NK-92 (cell line): ENCODE measurements around the gene SPRYD3.

Experiments
- DNase-seq: peaks from one replicate; lab custom pipeline; 2025; ENCODE audit not compliant: unreplicated experiment; lab: John Stamatoyannopoulos, UW

Gene SPRYD3

GRCh38 chr12:53063708-53064612, 15.2 kb downstream of the SPRYD3 start:
- DNase-seq = no peak

- DNase-seq = no peak
Measured at GRCh38 chr12:53062977-53063707, 16.0 kb downstream of the SPRYD3 start.

DNA sequence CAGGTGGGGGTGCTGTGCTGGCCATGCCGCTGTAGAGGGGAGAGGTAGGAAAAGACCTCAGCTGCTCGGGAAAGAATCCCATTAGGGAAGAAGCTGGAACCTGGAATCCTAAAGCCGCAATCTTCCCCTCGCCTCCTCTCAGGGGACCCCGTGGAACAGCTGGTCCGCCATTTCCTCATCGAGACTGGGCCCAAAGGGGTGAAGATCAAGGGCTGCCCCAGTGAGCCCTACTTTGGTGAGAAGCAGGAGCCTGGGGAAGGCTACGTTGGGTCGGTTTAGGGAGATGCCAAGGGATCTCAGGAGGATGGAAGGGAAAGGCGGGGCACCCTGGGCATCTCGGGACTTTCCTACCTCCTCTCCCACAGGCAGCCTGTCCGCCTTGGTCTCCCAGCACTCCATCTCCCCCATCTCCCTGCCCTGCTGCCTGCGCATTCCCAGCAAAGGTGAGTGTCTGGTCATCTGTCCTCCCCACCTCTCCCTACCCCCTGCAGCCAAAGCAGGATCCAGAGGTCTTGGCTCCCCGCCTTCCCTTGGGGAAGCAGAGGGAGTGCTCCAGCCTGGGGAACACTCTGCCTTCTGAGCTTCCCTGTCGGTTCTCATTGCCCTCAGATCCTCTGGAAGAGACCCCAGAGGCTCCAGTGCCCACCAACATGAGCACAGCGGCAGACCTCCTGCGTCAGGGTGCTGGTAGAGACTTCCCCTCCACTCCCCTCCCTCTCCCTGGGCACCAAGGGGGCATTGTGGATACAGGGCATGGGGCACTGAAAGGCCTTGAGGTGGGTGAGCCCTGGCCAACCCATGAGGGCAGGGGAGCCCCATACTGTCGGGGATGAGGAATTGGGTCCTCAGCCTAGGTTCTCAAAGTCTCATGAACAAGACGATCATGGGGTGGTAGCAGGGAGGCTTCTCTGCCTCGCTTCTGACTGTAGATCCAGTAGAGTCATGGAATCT, 16.9 kb downstream of the SPRYD3 start:
- no peak for DNase-seq

DNA sequence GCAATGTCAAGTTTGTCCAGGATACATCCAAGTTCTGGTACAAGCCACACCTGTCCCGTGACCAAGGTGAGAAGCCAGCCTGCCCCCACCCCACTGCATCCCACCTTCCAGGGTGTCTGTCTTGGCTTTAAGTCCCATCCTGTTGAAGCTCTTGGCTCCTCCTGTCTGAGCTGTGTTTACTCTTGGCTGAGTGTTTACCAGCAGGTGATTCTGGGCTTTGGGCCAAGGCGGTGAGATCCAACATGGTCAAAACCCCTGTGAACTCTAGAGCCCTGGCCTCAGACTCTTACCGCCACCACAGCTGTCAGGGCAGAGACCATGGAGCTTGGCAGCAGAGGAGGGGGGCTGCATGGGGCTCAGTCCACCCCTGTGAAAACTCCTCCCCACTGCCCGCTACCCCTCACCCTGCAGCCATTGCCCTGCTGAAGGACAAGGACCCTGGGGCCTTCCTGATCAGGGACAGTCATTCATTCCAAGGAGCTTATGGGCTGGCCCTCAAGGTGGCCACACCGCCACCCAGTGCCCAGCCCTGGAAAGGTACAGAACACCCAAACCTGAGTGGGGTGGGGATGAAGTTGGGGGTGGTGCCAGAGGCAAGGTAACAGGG, 17.7 kb downstream of the SPRYD3 start:
- no peak for DNase-seq

- DNase-seq = no peak
Measured at GRCh38 chr12:53060721-53061276, 18.4 kb downstream of the SPRYD3 start.

GRCh38 chr12:53060064-53060720, 19.0 kb downstream of the SPRYD3 start:
- no peak for DNase-seq

GRCh38 chr12:53059434-53060063, 19.6 kb downstream of the SPRYD3 start:
- no peak for DNase-seq

GRCh38 chr12:53058674-53059433, 20.3 kb downstream of the SPRYD3 start:
- no peak for DNase-seq

- no peak for DNase-seq
Measured at GRCh38 chr12:53057816-53058500, 21.2 kb downstream of the SPRYD3 start.

DNA sequence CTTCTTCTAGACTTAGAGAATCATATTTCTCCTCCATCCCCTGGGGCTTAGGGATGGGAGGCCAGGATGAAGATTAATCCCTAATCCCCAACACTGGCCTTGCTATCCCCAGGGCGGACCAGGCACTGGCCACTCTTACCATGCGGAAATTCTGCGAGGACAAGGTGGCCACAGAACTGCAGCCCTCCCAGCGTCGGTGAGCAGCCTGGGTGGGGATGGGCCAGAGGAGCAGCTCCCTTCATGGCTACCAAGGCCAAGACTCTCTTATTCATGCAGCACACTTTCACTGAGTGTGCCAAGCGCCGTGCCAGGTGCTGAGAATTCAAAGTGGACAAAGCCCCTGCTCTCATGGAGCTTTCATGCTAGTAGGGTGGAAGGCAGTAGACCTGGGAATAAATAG, 22.3 kb downstream of the SPRYD3 start:
- no peak for DNase-seq

- DNase-seq = no peak
Measured at GRCh38 chr12:53056296-53056695, 22.9 kb downstream of the SPRYD3 start.

- DNase-seq = no peak
Measured at GRCh38 chr12:53055471-53056266, 23.5 kb downstream of the SPRYD3 start.

DNA sequence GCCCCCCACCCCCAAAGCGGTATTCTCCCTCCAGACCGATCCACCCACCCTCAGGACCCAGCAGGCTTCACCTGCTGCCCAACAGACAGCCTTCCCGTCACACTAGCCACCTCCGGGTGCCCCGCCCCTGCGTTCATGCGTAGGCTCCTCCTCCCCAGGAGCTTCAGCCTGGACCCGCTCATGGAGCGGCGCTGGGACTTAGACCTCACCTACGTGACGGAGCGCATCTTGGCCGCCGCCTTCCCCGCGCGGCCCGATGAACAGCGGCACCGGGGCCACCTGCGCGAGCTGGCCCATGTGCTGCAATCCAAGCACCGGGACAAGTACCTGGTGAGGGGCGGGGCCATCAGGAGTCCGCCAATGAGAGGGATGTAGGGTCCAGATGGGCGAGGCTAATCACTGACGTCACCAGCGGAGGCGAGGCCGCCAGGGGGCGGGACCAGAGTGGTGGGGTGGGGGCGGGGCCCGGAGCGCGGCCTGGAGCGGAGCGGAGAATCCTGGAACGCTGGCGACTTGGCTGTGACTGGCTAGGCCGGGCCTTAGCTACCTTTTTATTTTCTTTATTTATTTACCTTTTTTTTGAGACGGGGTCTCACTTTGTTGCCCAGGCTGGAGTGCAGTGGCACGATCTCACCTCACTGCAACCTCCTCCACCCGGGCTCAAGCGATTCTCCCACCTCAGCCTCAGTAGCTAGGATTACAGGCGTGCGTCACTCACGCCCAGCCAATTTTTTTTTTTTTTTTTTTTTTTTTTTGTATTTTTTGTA, 24.9 kb downstream of the SPRYD3 start:
- peak; percentile 65 for DNase-seq

DNA sequence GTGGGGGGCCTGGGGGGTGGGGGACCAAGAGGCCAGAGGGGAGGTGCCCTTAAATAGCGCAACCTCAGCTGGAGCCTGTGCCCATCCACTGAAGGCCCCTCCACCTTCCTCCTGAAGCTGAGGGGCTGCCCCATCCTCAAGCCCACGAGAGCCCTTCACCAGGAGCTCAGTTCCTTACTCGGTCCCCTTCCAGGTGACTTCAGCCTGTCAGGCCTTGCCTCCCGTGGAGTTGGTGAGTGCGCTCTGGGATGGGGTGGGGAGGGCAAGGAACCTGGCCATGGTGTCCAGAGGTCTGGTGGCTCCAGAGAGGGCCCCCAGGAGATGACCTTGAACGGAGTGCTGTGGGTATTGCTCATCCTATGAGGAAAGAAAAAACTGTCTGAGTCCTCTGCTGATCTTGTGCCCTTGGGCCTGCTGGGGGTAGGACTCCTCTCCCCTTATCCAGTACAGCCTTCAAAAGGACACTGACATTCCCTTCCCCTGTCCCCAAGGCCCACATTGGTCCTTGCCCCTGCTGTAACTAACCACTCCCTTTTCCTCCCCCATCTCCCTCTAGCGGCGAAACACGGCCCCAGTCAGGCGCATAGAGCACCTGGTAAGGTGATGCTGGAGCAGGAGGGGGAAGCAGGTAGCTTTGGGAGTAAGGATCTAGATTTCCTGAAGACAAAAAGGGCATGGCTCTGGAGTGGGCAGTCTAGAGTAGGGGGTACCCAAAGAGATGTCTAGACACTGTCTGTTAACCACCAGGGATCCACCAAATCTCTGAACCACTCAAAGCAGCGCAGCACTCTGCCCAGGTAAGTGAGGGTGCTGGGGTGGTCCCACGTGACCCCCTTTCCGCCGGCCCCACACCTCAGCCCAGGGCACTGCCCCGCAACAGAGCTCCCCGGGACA, 25.7 kb downstream of the SPRYD3 start:
- DNase-seq = no peak

GRCh38 chr12:53052419-53053217, 26.6 kb downstream of the SPRYD3 start:
- no peak for DNase-seq
